T-helper 17 cell (primary cell): ENCODE results near the gene NXPH1. TPM values are rescaled to one million over a fixed set of nuclear protein-coding genes. Genes with fewer than 3 reads are reported as not detected.
A peak's percentile ranks its signal among the peaks of the same experiment; 100 is the strongest.

Experiments used
- ATAC-seq: fragments of 150-1000 bp; cut with Tn5 transposase; 2 replicates; pipeline ENCODE4 v1.10.0; 2021; ENCODE audit warnings: mild to moderate bottlenecking, moderate library complexity
- DNase-seq, 3 donors: peaks; one replicate each; pipeline versions ENCODE4 v3.0.0 to v3.0.0-alpha.2; 2020 to 2021
- H3K9me3 ChIP-seq: one replicate; pipeline ENCODE4 v1.7.0; 2013; ENCODE audit warnings: low read length, mild to moderate bottlenecking; ENCODE audit not compliant: control insufficient read depth, poor library complexity, severe bottlenecking
- H3K27ac Mint-ChIP-seq: one replicate; pipeline ENCODE4 v1.8.0; 2022; ENCODE audit warnings: mild to moderate bottlenecking, moderate library complexity, mixed read lengths
- H3K27me3 Mint-ChIP-seq: one replicate; pipeline ENCODE4 v1.8.0; 2022; ENCODE audit warnings: mixed read lengths
- H3K36me3 Mint-ChIP-seq: one replicate; pipeline ENCODE4 v1.8.0; 2022; ENCODE audit warnings: low read depth, mixed read lengths
- H3K4me1 Mint-ChIP-seq: one replicate; pipeline ENCODE4 v1.8.0; 2022; ENCODE audit warnings: mild to moderate bottlenecking, mixed read lengths
- H3K4me3 Mint-ChIP-seq: one replicate; pipeline ENCODE4 v1.8.0; 2022; ENCODE audit warnings: mild to moderate bottlenecking, moderate library complexity, mixed read lengths
- total RNA-seq, 4 donors: library from RNA in 2 of 4; stranded (reverse) in 2 of 4; gene quantifications; one replicate each; pipeline ENCODE4 v1.2.3 and lab custom pipeline; 2022 to 2026

Gene NXPH1
- total RNA-seq, 2 donors from 2014 or later: not detected

- H3K27me3 Mint-ChIP-seq: peaks cover 76% of the 10 kb centered on the region
- H3K4me3 Mint-ChIP-seq: peak overlapping the region; percentile 2
- no peak overlapping the region for H3K27ac Mint-ChIP-seq
- no peaks in the 10 kb centered on the region for H3K36me3 Mint-ChIP-seq
- DNase-seq (no peak), ATAC-seq (no peak)
- H3K4me1 Mint-ChIP-seq: no peaks in the 10 kb centered on the region
- peaks cover 5% of the 10 kb centered on the region for H3K9me3 ChIP-seq
These were observed 8.8 kb downstream of the NXPH1 start for GRCh38 chr7:8442051-8442813.

- H3K9me3 ChIP-seq: peaks cover 5% of the 10 kb centered on the region
- Mint-ChIP-seq H3K4me3 (peak overlapping the region; percentile 2), H3K36me3 (no peaks in the 10 kb centered on the region), H3K27me3 (peaks cover 74% of the 10 kb centered on the region), H3K4me1 (no peaks in the 10 kb centered on the region), H3K27ac (no peak overlapping the region)
- ATAC-seq: no peak
- peak in 1 of 3 donors; percentile 39 for DNase-seq
These were observed 9.4 kb downstream of the NXPH1 start for GRCh38 chr7:8442814-8443304.

GRCh38 chr7:8443576-8444467 lies 10.4 kb downstream of the NXPH1 start:
- Mint-ChIP-seq H3K4me3 (no peak overlapping the region), H3K27me3 (peaks cover 64% of the 10 kb centered on the region), H3K36me3 (no peaks in the 10 kb centered on the region), H3K27ac (no peak overlapping the region), H3K4me1 (no peaks in the 10 kb centered on the region)
- no peak for DNase-seq
- no peak for ATAC-seq
- H3K9me3 ChIP-seq: peaks cover 5% of the 10 kb centered on the region

- no peaks in the 10 kb centered on the region for H3K36me3 Mint-ChIP-seq
- ATAC-seq: no peak
- H3K27ac Mint-ChIP-seq: no peak overlapping the region
- H3K4me1 Mint-ChIP-seq: no peaks in the 10 kb centered on the region
- H3K27me3 Mint-ChIP-seq: peaks cover 60% of the 10 kb centered on the region
- no peak overlapping the region for H3K4me3 Mint-ChIP-seq
- no peak for DNase-seq
- H3K9me3 ChIP-seq: peaks cover 5% of the 10 kb centered on the region
These were observed 11.0 kb downstream of the NXPH1 start for GRCh38 chr7:8444468-8444769.

GRCh38 chr7:8453535-8453934 lies 20.1 kb downstream of the NXPH1 start:
- no peak for ATAC-seq
- H3K27ac Mint-ChIP-seq: no peak overlapping the region

GRCh38 chr7:8455426-8455825 lies 22.0 kb downstream of the NXPH1 start:
- H3K9me3 ChIP-seq: no peaks in the 10 kb centered on the region
- H3K27me3 Mint-ChIP-seq: peaks cover 18% of the 10 kb centered on the region
- no peaks in the 10 kb centered on the region for H3K4me1 Mint-ChIP-seq
- no peaks in the 10 kb centered on the region for H3K36me3 Mint-ChIP-seq
- DNase-seq: no peak
- no peak overlapping the region for H3K4me3 Mint-ChIP-seq
- no peak overlapping the region for H3K27ac Mint-ChIP-seq
- no peak for ATAC-seq

More at GRCh38 chr7:8453535-8453934, 20.1 kb downstream of the NXPH1 start:
- Mint-ChIP-seq H3K4me1 (no peaks in the 10 kb centered on the region), H3K4me3 (no peak overlapping the region), H3K27me3 (peaks cover 18% of the 10 kb centered on the region), H3K36me3 (no peaks in the 10 kb centered on the region)
- no peak for DNase-seq
- H3K9me3 ChIP-seq: no peaks in the 10 kb centered on the region

- Mint-ChIP-seq H3K27ac (no peak overlapping the region), H3K4me1 (no peaks in the 10 kb centered on the region), H3K4me3 (no peak overlapping the region), H3K27me3 (peaks cover 11% of the 10 kb centered on the region), H3K36me3 (no peaks in the 10 kb centered on the region)
- ATAC-seq: no peak
- no peaks in the 10 kb centered on the region for H3K9me3 ChIP-seq
- DNase-seq: no peak
These were observed 28.9 kb downstream of the NXPH1 start for GRCh38 chr7:8462309-8462708.

GRCh38 chr7:8465338-8465737 lies 31.9 kb downstream of the NXPH1 start:
- Mint-ChIP-seq H3K4me3 (no peak overlapping the region), H3K4me1 (no peaks in the 10 kb centered on the region), H3K27me3 (peaks cover 5% of the 10 kb centered on the region), H3K36me3 (no peaks in the 10 kb centered on the region), H3K27ac (no peak overlapping the region)
- DNase-seq (no peak), ATAC-seq (no peak)
- H3K9me3 ChIP-seq: no peaks in the 10 kb centered on the region

GRCh38 chr7:8480527-8480926 lies 47.1 kb downstream of the NXPH1 start:
- no peaks in the 10 kb centered on the region for H3K9me3 ChIP-seq
- Mint-ChIP-seq H3K27me3 (no peaks in the 10 kb centered on the region), H3K27ac (no peak overlapping the region), H3K4me1 (no peaks in the 10 kb centered on the region), H3K36me3 (no peaks in the 10 kb centered on the region), H3K4me3 (no peak overlapping the region)
- DNase-seq (no peak), ATAC-seq (no peak)

- Mint-ChIP-seq H3K27me3 (no peaks in the 10 kb centered on the region), H3K4me3 (no peak overlapping the region), H3K36me3 (no peaks in the 10 kb centered on the region), H3K27ac (no peak overlapping the region), H3K4me1 (no peaks in the 10 kb centered on the region)
- no peak for ATAC-seq
- DNase-seq: no peak
- no peaks in the 10 kb centered on the region for H3K9me3 ChIP-seq
These were observed 47.7 kb downstream of the NXPH1 start for GRCh38 chr7:8481096-8481495.

- Mint-ChIP-seq H3K4me1 (no peaks in the 10 kb centered on the region), H3K27me3 (no peaks in the 10 kb centered on the region), H3K4me3 (no peak overlapping the region), H3K36me3 (no peaks in the 10 kb centered on the region), H3K27ac (no peak overlapping the region)
- no peak for ATAC-seq
- no peaks in the 10 kb centered on the region for H3K9me3 ChIP-seq
- DNase-seq: no peak
These were observed 48.5 kb downstream of the NXPH1 start for GRCh38 chr7:8481752-8482446.

GRCh38 chr7:8490391-8491045 lies 57.1 kb downstream of the NXPH1 start:
- ATAC-seq (no peak), DNase-seq (no peak)
- Mint-ChIP-seq H3K4me3 (no peak overlapping the region), H3K4me1 (no peaks in the 10 kb centered on the region), H3K27ac (no peak overlapping the region), H3K36me3 (no peaks in the 10 kb centered on the region), H3K27me3 (no peaks in the 10 kb centered on the region)
- no peaks in the 10 kb centered on the region for H3K9me3 ChIP-seq

- Mint-ChIP-seq H3K27ac (no peak overlapping the region), H3K36me3 (no peaks in the 10 kb centered on the region), H3K4me3 (no peak overlapping the region), H3K4me1 (no peaks in the 10 kb centered on the region), H3K27me3 (no peaks in the 10 kb centered on the region)
- no peaks in the 10 kb centered on the region for H3K9me3 ChIP-seq
- DNase-seq: no peak
- no peak for ATAC-seq
These were observed 57.7 kb downstream of the NXPH1 start for GRCh38 chr7:8491106-8491505.
